Putamen (tissue), 1 donor: ENCODE data around the gene TCAIM.
"Not testable (repeated sequence)": the region's sequence is repeated elsewhere in the genome, so short reads cannot be mapped to it uniquely, and the experiment has no call there.

ENCODE experiments used
- DNase-seq: peaks from one replicate; pipeline ENCODE4 v3.0.0-alpha.2; 2016; ENCODE audit warnings: low spot score

TCAIM gene

GRCh38 chr3:44346590-44346989, 8.0 kb downstream of the TCAIM start:
- not testable (repeated sequence) for DNase-seq

DNA sequence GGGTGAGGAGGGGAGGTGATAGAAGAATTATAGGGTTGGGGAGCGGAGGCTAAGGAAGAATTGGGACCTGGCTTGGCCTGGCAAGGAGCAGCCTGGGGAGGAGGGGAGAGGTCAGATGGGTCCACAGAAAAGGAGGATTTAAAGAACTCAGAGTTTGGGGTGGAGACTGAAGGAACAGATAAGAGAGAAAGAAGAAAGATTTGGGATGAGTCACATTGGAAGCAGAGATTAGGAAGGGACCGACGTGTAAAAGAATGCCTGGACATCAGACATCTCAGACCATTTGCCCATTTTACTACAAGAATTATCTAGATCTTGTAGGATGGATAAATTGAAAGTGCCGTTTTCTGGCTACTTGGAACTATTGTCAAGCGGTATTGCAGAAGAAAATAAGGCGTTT, 10.4 kb downstream of the TCAIM start:
- no peak for DNase-seq

- no peak for DNase-seq
Observed at GRCh38 chr3:44353355-44353924, 14.9 kb downstream of the TCAIM start.

GRCh38 chr3:44355362-44356033, 16.9 kb downstream of the TCAIM start:
- DNase-seq, result peak; percentile 68

- DNase-seq, result no peak
Observed at GRCh38 chr3:44359146-44359751, 20.7 kb downstream of the TCAIM start.

- no peak for DNase-seq
Observed at GRCh38 chr3:44363591-44363990, 25.0 kb downstream of the TCAIM start.

GRCh38 chr3:44365952-44366351, 27.4 kb downstream of the TCAIM start:
- DNase-seq, result no peak

DNA sequence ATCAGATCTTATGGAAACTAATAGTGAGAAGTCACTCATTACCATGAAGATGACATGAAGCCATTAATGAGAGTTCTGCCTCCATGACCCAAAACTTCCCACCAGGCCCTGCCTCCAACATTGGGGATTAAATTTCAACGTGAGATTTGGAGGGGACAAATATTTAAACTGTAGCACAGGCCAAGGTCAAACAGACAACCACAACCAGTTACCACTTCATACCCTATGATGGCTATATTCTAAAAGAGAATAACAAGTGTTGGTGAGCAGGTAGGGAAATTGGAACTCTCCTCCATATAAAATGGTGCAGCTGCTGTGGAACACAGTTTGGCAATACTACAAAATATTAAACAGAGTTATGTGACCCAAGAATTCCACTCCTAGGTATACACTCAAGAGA, 36.9 kb downstream of the TCAIM start:
- no peak for DNase-seq

DNA sequence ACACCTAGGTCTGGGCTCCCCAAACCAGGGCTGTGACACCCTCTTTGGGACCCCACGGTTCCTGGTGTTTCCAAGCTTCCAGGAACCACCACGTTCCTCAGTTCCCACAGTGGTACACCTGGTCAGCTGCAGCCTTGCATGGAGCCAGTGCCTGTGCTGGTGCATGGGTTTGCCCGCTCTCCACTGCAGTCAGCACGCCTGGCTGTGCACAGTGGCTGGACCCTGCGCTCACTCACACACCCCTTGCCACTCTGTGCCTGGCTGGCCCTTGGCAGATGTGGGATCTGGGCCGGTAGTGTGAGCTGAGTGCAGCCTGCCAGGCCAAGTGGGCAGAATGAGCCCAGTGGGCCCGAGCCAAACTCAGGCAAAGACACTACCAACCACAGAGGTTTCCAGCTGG, 48.8 kb downstream of the TCAIM start:
- DNase-seq, result no peak

- no peak for DNase-seq
Observed at GRCh38 chr3:44392489-44392888, 53.9 kb downstream of the TCAIM start.

GRCh38 chr3:44395714-44396113, 57.1 kb downstream of the TCAIM start:
- DNase-seq, result no peak

DNA sequence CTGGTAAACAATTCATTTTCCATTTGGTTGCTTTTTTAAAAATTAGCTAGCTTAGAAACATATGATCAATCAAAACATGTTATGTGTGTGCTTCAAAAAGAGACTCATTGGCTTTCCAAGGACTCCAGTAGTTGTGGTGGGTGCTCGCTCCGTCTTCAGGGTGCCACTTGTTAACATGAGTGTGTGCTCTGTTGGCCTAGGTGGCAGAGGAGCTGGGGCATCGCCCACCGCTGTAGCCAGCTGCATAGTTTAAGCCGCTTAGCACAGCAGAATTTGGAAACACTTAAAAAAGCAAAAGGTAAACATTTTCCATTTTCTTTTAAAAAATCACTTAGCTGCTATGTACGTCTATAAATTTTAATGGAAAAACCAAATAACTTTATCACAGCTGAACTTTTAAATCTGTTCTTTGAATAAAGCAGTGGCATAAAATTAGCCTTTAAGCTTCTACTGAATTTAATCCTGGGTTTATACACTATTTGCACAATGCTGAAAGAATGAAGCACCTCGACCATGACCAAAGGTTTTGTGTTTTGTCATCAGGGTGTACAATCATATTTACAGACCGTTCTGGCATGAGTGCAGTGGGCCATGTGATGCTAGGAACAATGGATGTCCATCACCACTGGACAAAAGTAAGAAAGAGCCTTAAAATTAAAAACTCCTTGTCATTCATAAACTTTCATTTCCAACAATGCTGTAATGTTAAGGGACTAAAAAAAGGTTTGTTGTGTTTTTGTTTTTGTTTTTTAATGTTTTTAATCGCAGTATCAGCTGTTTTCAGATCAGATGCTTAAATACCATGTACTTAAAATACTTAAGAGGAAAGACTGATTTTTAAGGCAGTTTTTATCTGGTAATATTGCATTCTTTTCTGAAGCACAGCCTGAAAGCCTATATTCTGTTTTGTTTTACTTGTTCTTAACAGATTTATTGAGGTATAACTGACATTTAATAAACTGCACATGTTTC, 57.9 kb downstream of the TCAIM start:
- no peak for DNase-seq

DNA sequence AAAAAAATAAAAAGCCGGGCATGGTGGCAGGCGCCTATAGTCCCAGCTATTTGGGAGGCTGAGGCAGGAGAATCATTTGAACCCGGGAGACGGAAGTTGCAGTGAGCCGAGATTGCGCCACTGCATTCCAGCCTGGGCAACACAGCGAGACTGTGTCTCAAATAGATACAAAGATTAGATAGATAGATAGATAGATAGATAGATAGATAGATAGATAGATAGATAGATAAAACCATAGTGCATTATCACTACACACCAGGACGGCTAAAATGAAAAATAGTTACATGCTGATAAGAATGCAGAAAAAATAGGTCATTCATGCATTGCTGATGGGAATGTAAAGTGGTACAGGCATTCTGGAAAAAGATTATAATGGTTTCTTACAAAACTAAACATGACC, 59.7 kb downstream of the TCAIM start:
- not testable (repeated sequence) for DNase-seq

GRCh38 chr3:44398853-44399252, 60.3 kb downstream of the TCAIM start:
- DNase-seq, result no peak

- DNase-seq, result no peak
Observed at GRCh38 chr3:44400771-44401170, 62.2 kb downstream of the TCAIM start.

- DNase-seq, result no peak
Observed at GRCh38 chr3:44402548-44402947, 64.0 kb downstream of the TCAIM start.

DNA sequence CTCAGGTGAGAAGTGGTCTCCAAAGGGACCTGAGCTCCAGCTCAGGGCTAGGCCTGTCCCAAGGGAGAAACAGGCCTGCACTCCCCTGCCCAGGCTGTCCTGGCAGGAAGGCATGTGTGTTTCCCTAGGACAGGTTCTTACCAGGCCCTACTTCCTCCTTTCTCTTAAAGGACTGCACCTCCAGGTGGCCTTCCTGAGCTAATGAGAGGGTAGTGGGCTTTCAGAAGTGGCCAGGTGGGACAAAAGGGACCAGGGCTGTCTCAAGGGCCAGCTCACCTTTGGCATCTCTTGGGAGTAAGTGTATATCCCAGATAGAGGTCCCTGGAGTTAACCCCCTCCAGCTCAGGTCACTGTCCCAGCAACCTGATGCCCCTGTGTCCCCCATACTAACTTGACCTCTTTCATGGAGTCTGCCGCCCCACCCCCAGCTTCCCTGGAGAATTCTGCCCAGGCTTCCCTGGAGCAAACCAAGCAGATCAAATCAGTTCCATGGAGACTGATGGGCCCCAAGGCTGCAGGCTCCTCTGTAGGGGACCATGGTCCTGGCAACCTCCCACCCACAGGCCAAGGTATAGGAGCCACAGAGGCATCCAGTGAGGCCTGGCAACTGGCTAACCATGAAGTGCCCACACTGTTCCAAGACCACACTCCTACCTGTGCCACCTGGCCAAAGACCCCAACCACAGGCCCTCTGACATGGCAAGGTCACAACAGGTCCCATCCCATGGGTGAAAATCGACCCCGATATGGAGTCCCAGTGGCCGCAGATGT, 71.3 kb downstream of the TCAIM start:
- DNase-seq, result no peak

GRCh38 chr3:44411031-44411645, 72.6 kb downstream of the TCAIM start:
- DNase-seq, result no peak

GRCh38 chr3:44412365-44412764, 73.8 kb downstream of the TCAIM start:
- DNase-seq, result no peak

DNA sequence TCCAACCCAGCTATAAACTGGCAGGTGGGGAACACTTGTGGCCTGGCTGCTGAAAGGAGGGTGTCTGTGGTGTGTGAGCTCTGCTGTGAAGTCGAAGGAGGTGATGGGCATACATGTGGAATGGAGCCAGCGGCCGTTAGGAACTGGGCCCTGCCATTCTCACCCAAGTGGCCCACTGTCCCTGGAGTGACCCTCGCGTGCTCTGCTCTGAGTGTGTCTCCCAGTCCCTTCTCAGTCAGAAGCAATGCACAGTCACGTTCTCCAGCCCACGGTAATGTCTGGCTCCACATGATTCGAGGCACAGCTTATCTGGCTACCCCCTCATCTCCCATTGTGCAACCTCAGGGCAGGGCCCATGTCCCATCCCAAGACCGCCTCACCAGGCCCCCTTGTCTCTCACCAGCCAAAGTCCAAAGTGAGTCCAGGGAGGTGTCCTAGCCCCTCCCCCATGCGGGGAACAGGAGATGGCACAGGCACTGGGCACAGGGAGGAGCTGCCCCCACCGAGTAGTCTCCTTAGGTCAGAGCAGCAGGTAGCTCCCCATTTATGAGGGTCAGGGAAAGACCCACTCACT, 76.0 kb downstream of the TCAIM start:
- DNase-seq, result no peak

DNA sequence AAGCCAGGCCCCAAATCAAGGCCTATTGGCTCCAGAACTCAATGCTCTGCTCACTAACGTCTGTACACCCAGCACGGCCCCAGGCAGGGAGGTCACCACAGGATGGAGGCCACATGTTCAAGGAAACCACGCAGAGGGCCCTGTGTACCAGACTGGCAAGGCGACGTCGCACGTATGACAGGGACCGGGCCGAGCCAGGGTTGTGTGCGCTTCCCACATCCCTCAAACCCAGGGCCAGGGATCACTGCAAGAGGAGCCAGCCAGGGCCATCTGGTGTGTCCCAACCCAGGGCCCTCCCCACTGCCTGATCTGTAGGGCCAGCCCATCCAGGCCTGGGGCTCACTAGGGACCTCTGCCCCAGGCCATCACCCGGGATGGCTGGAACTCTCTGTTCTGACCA, 76.9 kb downstream of the TCAIM start:
- DNase-seq, result no peak
